NCI-H82 (cell line): ENCODE measurements around the gene DUSP9.
A peak's percentile ranks its signal among the peaks of the same experiment; 100 is the strongest.

ENCODE experiments used
- DNase-seq: peaks from one replicate; lab custom pipeline; 2025; lab: John Stamatoyannopoulos, UW

The DUSP9 gene

GRCh38 chrX:153649178-153649914 lies 2.3 kb downstream of the DUSP9 start:
- DNase-seq, result peak; percentile 92

GRCh38 chrX:153649915-153650782 lies 3.1 kb downstream of the DUSP9 start:
- no peak for DNase-seq

GRCh38 chrX:153650959-153651358 lies 4.0 kb downstream of the DUSP9 start:
- no peak for DNase-seq

GRCh38 chrX:153651540-153652079 lies 4.6 kb downstream of the DUSP9 start:
- DNase-seq, result peak; percentile 44

- no peak for DNase-seq
Measured at GRCh38 chrX:153653556-153653955, 6.6 kb downstream of the DUSP9 start.

GRCh38 chrX:153657161-153657560 lies 10.2 kb downstream of the DUSP9 start:
- DNase-seq, result no peak

- DNase-seq, result no peak
Measured at GRCh38 chrX:153659268-153659667, 12.3 kb downstream of the DUSP9 start.

- peak; percentile 77 for DNase-seq
Measured at GRCh38 chrX:153662266-153662665, 15.3 kb downstream of the DUSP9 start.

- DNase-seq, result no peak
Measured at GRCh38 chrX:153665726-153666306, 18.8 kb downstream of the DUSP9 start.

- no peak for DNase-seq
Measured at GRCh38 chrX:153667281-153667955, 20.4 kb downstream of the DUSP9 start.

GRCh38 chrX:153667956-153668396 lies 21.0 kb downstream of the DUSP9 start:
- DNase-seq, result peak; percentile 94

GRCh38 chrX:153668423-153669173 lies 21.6 kb downstream of the DUSP9 start:
- no peak for DNase-seq

GRCh38 chrX:153669174-153669890 lies 22.3 kb downstream of the DUSP9 start:
- peak; percentile 71 for DNase-seq

- DNase-seq, result no peak
Measured at GRCh38 chrX:153669901-153670731, 23.1 kb downstream of the DUSP9 start.

- DNase-seq, result no peak
Measured at GRCh38 chrX:153670748-153671588, 24.0 kb downstream of the DUSP9 start.

- no peak for DNase-seq
Measured at GRCh38 chrX:153671589-153672530, 24.9 kb downstream of the DUSP9 start.
